ENCODE results near the gene UBE2E3. TPM values are rescaled to one million over a fixed set of nuclear protein-coding genes. Genes with fewer than 3 reads are reported as not detected.
A peak's percentile ranks its signal among the peaks of the same experiment; 100 is the strongest.
"Not testable (repeated sequence)": the region's sequence is repeated elsewhere in the genome, so short reads cannot be mapped to it uniquely, and the experiment has no call there.

Gene UBE2E3
- total RNA-seq, 1 donor from 2014 or later = 237 TPM

- Mint-ChIP-seq H3K36me3 (ENCODE audit: low read depth, unreplicated experiment) (peaks cover 6% of the 10 kb centered on the region), H3K27ac (ENCODE audit: unreplicated experiment) (no peak overlapping the region)
These were observed 105.3 kb downstream of the UBE2E3 start for GRCh38 chr2:181085734-181086133.

GRCh38 chr2:181091920-181092319 lies 111.5 kb downstream of the UBE2E3 start:
- H3K27me3 Mint-ChIP-seq (ENCODE audit: unreplicated experiment); H3K36me3 Mint-ChIP-seq (ENCODE audit: low read depth, unreplicated experiment); H3K27ac Mint-ChIP-seq (ENCODE audit: unreplicated experiment); H3K9me3 Mint-ChIP-seq (ENCODE audit: unreplicated experiment); DNase-seq (ENCODE audit: low spot score); H3K4me1 Mint-ChIP-seq (ENCODE audit: unreplicated experiment); H3K4me3 Mint-ChIP-seq (ENCODE audit: unreplicated experiment): not testable (repeated sequence)

More at GRCh38 chr2:181085734-181086133, 105.3 kb downstream of the UBE2E3 start:
- H3K27me3 Mint-ChIP-seq (ENCODE audit: unreplicated experiment) = peaks cover 1% of the 10 kb centered on the region
- peaks cover 9% of the 10 kb centered on the region for H3K4me1 Mint-ChIP-seq (ENCODE audit: unreplicated experiment)
- H3K9me3 Mint-ChIP-seq (ENCODE audit: unreplicated experiment) = no peaks in the 10 kb centered on the region
- TF ChIP-seq, protein P1, sequence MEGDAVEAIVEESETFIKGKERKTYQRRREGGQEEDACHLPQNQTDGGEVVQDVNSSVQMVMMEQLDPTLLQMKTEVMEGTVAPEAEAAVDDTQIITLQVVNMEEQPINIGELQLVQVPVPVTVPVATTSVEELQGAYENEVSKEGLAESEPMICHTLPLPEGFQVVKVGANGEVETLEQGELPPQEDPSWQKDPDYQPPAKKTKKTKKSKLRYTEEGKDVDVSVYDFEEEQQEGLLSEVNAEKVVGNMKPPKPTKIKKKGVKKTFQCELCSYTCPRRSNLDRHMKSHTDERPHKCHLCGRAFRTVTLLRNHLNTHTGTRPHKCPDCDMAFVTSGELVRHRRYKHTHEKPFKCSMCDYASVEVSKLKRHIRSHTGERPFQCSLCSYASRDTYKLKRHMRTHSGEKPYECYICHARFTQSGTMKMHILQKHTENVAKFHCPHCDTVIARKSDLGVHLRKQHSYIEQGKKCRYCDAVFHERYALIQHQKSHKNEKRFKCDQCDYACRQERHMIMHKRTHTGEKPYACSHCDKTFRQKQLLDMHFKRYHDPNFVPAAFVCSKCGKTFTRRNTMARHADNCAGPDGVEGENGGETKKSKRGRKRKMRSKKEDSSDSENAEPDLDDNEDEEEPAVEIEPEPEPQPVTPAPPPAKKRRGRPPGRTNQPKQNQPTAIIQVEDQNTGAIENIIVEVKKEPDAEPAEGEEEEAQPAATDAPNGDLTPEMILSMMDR (IDR thresholded peaks at IDR 0.05; ENCODE audit: unreplicated experiment) = no peak
- H3K4me3 Mint-ChIP-seq (ENCODE audit: unreplicated experiment) = no peak overlapping the region
- no peak for DNase-seq (ENCODE audit: low spot score)

- no peaks in the 10 kb centered on the region for H3K27me3 Mint-ChIP-seq (ENCODE audit: unreplicated experiment)
- H3K27ac Mint-ChIP-seq (ENCODE audit: unreplicated experiment) = no peak overlapping the region
- peaks cover 6% of the 10 kb centered on the region for H3K4me1 Mint-ChIP-seq (ENCODE audit: unreplicated experiment)
- peaks cover 8% of the 10 kb centered on the region for H3K9me3 Mint-ChIP-seq (ENCODE audit: unreplicated experiment)
- H3K4me3 Mint-ChIP-seq (ENCODE audit: unreplicated experiment) = no peak overlapping the region
- H3K36me3 Mint-ChIP-seq (ENCODE audit: low read depth, unreplicated experiment) = no peaks in the 10 kb centered on the region
- DNase-seq (ENCODE audit: low spot score) = no peak
- TF ChIP-seq, protein P1 (IDR thresholded peaks at IDR 0.05; ENCODE audit: unreplicated experiment) = no peak
These were observed 115.1 kb downstream of the UBE2E3 start for GRCh38 chr2:181095486-181095885.

- Mint-ChIP-seq H3K4me1 (ENCODE audit: unreplicated experiment) (peaks cover 4% of the 10 kb centered on the region), H3K27me3 (ENCODE audit: unreplicated experiment) (no peaks in the 10 kb centered on the region), H3K4me3 (ENCODE audit: unreplicated experiment) (no peak overlapping the region), H3K36me3 (ENCODE audit: low read depth, unreplicated experiment) (no peaks in the 10 kb centered on the region), H3K27ac (ENCODE audit: unreplicated experiment) (no peak overlapping the region), H3K9me3 (ENCODE audit: unreplicated experiment) (no peaks in the 10 kb centered on the region)
- no peak for DNase-seq (ENCODE audit: low spot score)
- TF ChIP-seq, protein P1 (IDR thresholded peaks at IDR 0.05; ENCODE audit: unreplicated experiment) = no peak
These were observed 123.3 kb downstream of the UBE2E3 start for GRCh38 chr2:181103659-181104058.

GRCh38 chr2:181104512-181105115 lies 124.2 kb downstream of the UBE2E3 start:
- Mint-ChIP-seq H3K27me3 (ENCODE audit: unreplicated experiment) (no peaks in the 10 kb centered on the region), H3K4me3 (ENCODE audit: unreplicated experiment) (no peak overlapping the region), H3K27ac (ENCODE audit: unreplicated experiment) (no peak overlapping the region), H3K9me3 (ENCODE audit: unreplicated experiment) (no peaks in the 10 kb centered on the region), H3K36me3 (ENCODE audit: low read depth, unreplicated experiment) (no peaks in the 10 kb centered on the region), H3K4me1 (ENCODE audit: unreplicated experiment) (peaks cover 4% of the 10 kb centered on the region)
- TF ChIP-seq, protein P1 (IDR thresholded peaks at IDR 0.05; ENCODE audit: unreplicated experiment) = peak; percentile 50
- peak; percentile 15 for DNase-seq (ENCODE audit: low spot score)

All from endothelial cell (in vitro differentiated cells).